ENCODE data around the gene ZNF804A.
A peak's percentile ranks its signal among the peaks of the same experiment; 100 is the strongest.

The ZNF804A gene

DNA sequence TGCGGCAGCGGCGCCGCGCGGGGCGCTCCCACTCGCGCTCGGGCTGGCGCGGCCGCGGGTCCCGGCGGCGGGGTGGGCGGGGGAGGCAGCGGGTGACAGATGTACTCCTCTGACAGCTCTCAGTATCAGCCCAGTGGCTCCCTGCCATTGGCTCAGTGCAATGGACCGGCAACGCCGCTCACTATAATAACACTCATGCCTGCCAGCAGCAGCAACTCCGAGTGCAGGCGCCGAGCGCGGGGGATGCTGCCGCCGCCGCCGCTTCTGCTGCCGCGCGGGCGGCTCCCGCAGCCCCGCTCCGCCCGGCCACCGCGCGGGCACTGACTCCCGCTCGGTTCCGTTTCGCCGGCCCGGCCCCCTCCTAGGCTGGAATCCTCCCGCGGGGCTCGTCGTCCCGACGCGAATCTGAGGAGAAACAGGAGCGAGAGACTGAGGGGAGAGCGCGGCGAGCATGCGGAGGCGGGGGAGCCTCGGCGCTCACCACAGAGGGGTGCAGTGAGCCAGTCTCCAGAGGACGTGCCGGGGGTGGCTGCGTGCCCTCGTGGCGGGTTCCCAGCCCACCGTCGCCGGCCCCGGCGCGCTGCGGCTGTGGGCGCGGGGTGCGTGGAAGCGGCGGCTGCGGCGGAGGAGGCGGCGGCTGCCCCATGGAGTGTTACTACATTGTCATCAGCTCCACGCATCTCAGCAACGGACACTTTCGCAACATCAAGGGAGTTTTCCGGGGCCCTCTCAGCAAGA is at the start of gene ZNF804A:
Gene ZNF804A, plus strand, starts transcription at position 214 of the 738 bp plus-strand sequence. Its CDS starts 431 bp downstream, at position 645.
- DNase-seq: peak; percentile 90

GRCh38 chr2:184549153-184549552 is 49.2 kb upstream of the ZNF804A start:
- DNase-seq: no peak

GRCh38 chr2:184551626-184552025 is 46.7 kb upstream of the ZNF804A start:
- DNase-seq: no peak

- DNase-seq: no peak
Observed at GRCh38 chr2:184554736-184555135, 43.6 kb upstream of the ZNF804A start.

GRCh38 chr2:184555352-184555751 is 43.0 kb upstream of the ZNF804A start:
- no peak for DNase-seq

- DNase-seq: no peak
Observed at GRCh38 chr2:184556639-184557038, 41.7 kb upstream of the ZNF804A start.

DNA sequence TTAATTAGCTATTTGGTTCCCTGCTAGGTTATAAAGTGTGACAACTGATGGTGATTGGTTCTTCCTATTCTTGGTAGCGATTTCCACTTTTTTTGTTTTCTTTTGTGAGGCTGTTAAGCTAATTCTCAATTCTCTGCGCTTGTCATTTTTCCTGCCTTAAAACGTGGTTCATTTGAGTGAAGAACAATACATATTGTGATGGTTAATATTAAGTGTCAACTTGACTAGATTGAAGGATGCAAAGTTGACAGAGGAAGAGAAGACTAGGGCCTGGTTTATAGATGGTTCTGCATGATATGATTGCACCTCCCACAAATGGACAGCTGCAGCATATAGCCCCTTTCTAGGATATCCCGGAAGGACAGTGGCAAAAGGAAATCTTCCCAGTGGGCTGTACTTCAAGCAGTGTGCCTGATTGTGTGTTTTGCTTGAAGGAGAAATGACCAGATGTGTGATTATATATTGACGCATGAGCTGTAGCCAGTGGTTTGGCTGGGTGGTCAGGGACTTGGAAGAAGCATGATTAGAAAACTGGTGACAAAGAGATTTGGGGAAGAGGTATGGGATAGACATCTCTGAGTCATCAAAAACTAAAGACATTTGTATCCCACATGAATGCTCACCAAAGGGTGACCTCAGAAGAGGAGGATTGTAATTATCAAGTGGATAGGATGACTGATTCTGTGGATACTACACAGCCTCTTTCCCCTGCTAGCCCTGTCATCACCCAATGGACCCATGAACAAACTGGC is 39.4 kb upstream of the ZNF804A start:
- DNase-seq: no peak

- no peak for DNase-seq
Observed at GRCh38 chr2:184560603-184561002, 37.7 kb upstream of the ZNF804A start.

- no peak for DNase-seq
Observed at GRCh38 chr2:184562532-184562931, 35.8 kb upstream of the ZNF804A start.

GRCh38 chr2:184564092-184564491 is 34.2 kb upstream of the ZNF804A start:
- no peak for DNase-seq

GRCh38 chr2:184566716-184567115 is 31.6 kb upstream of the ZNF804A start:
- DNase-seq: no peak

GRCh38 chr2:184577056-184577455 is 21.3 kb upstream of the ZNF804A start:
- no peak for DNase-seq

- no peak for DNase-seq
Observed at GRCh38 chr2:184577743-184578142, 20.6 kb upstream of the ZNF804A start.

DNA sequence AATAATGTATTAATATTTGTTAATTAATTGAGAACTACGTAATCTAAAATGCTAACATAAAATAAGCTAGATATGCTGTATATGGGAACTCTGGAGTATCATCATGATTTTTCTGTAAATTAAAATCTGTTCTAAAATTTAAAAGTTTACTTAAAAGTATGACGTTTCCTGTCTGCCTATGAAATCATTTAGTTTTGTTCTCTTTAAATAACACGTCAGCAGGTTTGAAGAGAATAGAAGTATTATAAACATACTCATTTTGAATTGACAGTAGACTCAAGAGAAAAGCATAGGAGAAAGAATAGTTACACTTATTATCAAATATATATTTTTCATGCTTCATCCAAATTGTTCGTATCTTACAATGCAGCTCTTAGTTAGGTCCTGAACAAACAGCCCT is 19.1 kb upstream of the ZNF804A start:
- DNase-seq: no peak

- no peak for DNase-seq
Observed at GRCh38 chr2:184581391-184581790, 16.9 kb upstream of the ZNF804A start.

GRCh38 chr2:184589261-184589660 is 9.1 kb upstream of the ZNF804A start:
- DNase-seq: no peak

- no peak for DNase-seq
Observed at GRCh38 chr2:184596819-184597411, 1.4 kb upstream of the ZNF804A start.

- no peak for DNase-seq
Observed at GRCh38 chr2:184597571-184597991, 748 bp upstream of the ZNF804A start.

- DNase-seq: no peak
Observed at GRCh38 chr2:184598002-184598315, 370 bp upstream of the ZNF804A start.

GRCh38 chr2:184599054-184599871 is 934 bp downstream of the ZNF804A start:
- peak; percentile 50 for DNase-seq

DNA sequence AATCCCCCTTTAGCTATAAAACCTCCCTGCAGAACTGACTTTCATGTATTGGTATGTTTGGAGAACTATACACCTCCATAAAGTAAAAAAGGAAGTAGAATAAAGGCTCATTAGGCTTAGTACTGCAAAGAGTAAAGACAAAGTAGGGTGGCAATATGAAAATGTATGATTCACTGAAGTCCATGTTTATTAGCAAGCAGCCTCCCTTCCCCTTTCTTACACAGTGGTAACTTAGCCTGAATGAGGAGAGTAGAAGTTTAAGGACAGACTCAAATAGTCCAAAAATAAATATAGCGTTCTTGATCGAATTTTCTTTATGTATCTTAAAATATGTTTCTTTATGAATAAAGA is 1.5 kb downstream of the ZNF804A start:
- DNase-seq: no peak

GRCh38 chr2:184602734-184603133 is 4.4 kb downstream of the ZNF804A start:
- DNase-seq: no peak

- no peak for DNase-seq
Observed at GRCh38 chr2:184610891-184611290, 12.6 kb downstream of the ZNF804A start.
